ENCODE measurements around the gene MCM9. TPM values are rescaled to one million over a fixed set of nuclear protein-coding genes. Genes with fewer than 3 reads are reported as not detected.

The MCM9 gene
- polyA plus RNA-seq, 2 of the 4 experiments (the other 2 are of a cell fraction): 5.1 to 5.4 TPM

DNA sequence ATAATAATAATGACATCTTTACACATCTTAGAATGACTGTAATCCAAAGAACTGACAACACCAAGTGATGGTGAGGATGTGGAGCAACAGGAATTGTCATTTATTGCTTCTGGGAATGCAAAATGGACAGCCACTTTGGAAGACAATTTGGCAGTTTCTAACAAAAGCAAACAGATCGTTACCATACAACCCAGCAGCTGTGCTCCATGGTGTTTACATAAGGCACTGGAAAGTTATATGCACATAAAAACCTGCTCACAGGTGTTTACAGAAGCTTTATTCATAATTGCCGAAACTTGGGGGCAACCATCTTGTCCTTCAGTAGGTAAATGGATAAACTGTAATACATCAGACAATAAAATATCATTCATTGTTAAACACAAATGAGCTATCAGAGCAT, 59.3 kb downstream of the MCM9 start:
- ATAC-seq (no peak), DNase-seq (ENCODE audit: low read depth in 1 of 2, low spot score in 1 of 2) (no peak), FAIRE-seq (no peak)
- Histone ChIP-seq H3K27ac (no peak overlapping the region), H3K9me3 (no peaks in the 10 kb centered on the region), H3K4me1 (peaks cover 18% of the 10 kb centered on the region), H3K4me3 (no peak overlapping the region), H3K4me2 (peak overlapping the region; percentile 59; the same call in 2 of the 3 replicates)
- TF ChIP-seq, protein P1, sequence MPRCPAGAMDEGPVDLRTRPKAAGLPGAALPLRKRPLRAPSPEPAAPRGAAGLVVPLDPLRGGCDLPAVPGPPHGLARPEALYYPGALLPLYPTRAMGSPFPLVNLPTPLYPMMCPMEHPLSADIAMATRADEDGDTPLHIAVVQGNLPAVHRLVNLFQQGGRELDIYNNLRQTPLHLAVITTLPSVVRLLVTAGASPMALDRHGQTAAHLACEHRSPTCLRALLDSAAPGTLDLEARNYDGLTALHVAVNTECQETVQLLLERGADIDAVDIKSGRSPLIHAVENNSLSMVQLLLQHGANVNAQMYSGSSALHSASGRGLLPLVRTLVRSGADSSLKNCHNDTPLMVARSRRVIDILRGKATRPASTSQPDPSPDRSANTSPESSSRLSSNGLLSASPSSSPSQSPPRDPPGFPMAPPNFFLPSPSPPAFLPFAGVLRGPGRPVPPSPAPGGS (IDR thresholded peaks at IDR 0.05): no peak
- no peak for TF ChIP-seq POLR2AphosphoS2 (conservative IDR thresholded peaks at IDR 0.05; ENCODE audit: low read length)
- TF ChIP-seq, protein P2, sequence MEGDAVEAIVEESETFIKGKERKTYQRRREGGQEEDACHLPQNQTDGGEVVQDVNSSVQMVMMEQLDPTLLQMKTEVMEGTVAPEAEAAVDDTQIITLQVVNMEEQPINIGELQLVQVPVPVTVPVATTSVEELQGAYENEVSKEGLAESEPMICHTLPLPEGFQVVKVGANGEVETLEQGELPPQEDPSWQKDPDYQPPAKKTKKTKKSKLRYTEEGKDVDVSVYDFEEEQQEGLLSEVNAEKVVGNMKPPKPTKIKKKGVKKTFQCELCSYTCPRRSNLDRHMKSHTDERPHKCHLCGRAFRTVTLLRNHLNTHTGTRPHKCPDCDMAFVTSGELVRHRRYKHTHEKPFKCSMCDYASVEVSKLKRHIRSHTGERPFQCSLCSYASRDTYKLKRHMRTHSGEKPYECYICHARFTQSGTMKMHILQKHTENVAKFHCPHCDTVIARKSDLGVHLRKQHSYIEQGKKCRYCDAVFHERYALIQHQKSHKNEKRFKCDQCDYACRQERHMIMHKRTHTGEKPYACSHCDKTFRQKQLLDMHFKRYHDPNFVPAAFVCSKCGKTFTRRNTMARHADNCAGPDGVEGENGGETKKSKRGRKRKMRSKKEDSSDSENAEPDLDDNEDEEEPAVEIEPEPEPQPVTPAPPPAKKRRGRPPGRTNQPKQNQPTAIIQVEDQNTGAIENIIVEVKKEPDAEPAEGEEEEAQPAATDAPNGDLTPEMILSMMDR (IDR thresholded peaks at IDR 0.05): no peak
- ChIA-PET CTCF (no interaction called here), POLR2A (no interaction called here)
- 83% methylated on average over 2 of the region's 2 CpGs for WGBS (ENCODE audit: missing lambda C conversion rate)

GRCh38 chr6:118873239-118873638, 61.7 kb downstream of the MCM9 start:
- H3K4me1 ChIP-seq: peaks cover 18% of the 10 kb centered on the region
- no peaks in the 10 kb centered on the region for H3K9me3 ChIP-seq
- H3K4me2 ChIP-seq: no peak overlapping the region
- no peak for FAIRE-seq
- no peak for DNase-seq (ENCODE audit: low read depth in 1 of 2, low spot score in 1 of 2)
- ChIA-PET POLR2A (no interaction called here), CTCF (no interaction called here)
- no peak overlapping the region for H3K27ac ChIP-seq
- WGBS (ENCODE audit: missing lambda C conversion rate): 84% methylated on average over 2 of the region's 2 CpGs
- no peak for TF ChIP-seq HMGXB4 (CRISPR knock-in tag; IDR thresholded peaks at IDR 0.05; ENCODE audit: borderline replicate concordance)
- TF ChIP-seq ZNF302 (CRISPR knock-in tag; IDR thresholded peaks at IDR 0.05): no peak
- TF ChIP-seq HOXA7 (CRISPR knock-in tag; IDR thresholded peaks at IDR 0.05): no peak
- no peak for TF ChIP-seq EHF (CRISPR knock-in tag; IDR thresholded peaks at IDR 0.05)
- no peak for TF ChIP-seq RARB (CRISPR knock-in tag; IDR thresholded peaks at IDR 0.05)
- TF ChIP-seq CBX2 (IDR thresholded peaks at IDR 0.05; ENCODE audit: borderline replicate concordance, low read depth): no peak
- TF ChIP-seq HOXB5 (CRISPR knock-in tag; IDR thresholded peaks at IDR 0.05): no peak
- no peak for TF ChIP-seq SREBF2 (IDR thresholded peaks at IDR 0.05)
- TF ChIP-seq, protein P3, sequence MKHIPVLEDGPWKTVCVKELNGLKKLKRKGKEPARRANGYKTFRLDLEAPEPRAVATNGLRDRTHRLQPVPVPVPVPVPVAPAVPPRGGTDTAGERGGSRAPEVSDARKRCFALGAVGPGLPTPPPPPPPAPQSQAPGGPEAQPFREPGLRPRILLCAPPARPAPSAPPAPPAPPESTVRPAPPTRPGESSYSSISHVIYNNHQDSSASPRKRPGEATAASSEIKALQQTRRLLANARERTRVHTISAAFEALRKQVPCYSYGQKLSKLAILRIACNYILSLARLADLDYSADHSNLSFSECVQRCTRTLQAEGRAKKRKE (CRISPR knock-in tag; IDR thresholded peaks at IDR 0.05; ENCODE audit: low read depth): no peak
- TF ChIP-seq REST (IDR thresholded peaks at IDR 0.05): no peak
- TF ChIP-seq FOSL2 (IDR thresholded peaks at IDR 0.05): no peak
- TF ChIP-seq FOSL2 (CRISPR knock-in tag; IDR thresholded peaks at IDR 0.05): no peak
- no peak for TF ChIP-seq MYC (IDR thresholded peaks at IDR 0.05; ENCODE audit: borderline replicate concordance, low read length)
- no peak for TF ChIP-seq BHLHE40 (IDR thresholded peaks at IDR 0.05; ENCODE audit: low read depth, low read length)
- no peak for TF ChIP-seq KDM1A (IDR thresholded peaks at IDR 0.05; ENCODE audit: low read depth)
- TF ChIP-seq RFX5 (IDR thresholded peaks at IDR 0.05): no peak
- no peak for TF ChIP-seq RNF2 (IDR thresholded peaks at IDR 0.05; ENCODE audit: borderline replicate concordance, low read depth)
- no peak for TF ChIP-seq MAZ (IDR thresholded peaks at IDR 0.05; ENCODE audit: borderline replicate concordance, low read depth, low read length)
- TF ChIP-seq HEYL (CRISPR knock-in tag; IDR thresholded peaks at IDR 0.05): no peak
- H3K4me3 ChIP-seq: no peak overlapping the region
- no peak for ATAC-seq

Data from A549 (cell line).